ENCODE measurements around the gene SIK1.
"Not testable (repeated sequence)": the region's sequence is repeated elsewhere in the genome, so short reads cannot be mapped to it uniquely, and the experiment has no call there.

The SIK1 gene

GRCh38 chr21:43401125-43401524, 25.8 kb downstream of the SIK1 start:
- POLR2A ChIA-PET; H3K4me1 ChIP-seq (ENCODE audit: control insufficient read depth, insufficient read depth, low read length); H3K4me3 ChIP-seq (ENCODE audit: low read depth, low read length); H3K9me3 ChIP-seq (ENCODE audit: control insufficient read depth, insufficient read depth, low read depth, low read length); H3K27ac ChIP-seq (ENCODE audit: extremely low read depth, low read depth, low read length); CTCF ChIA-PET; H3K36me3 ChIP-seq (ENCODE audit: control insufficient read depth in 2 of 2, insufficient read depth in 1 of 2, low read length in 2 of 2): not testable (repeated sequence)

- H3K4me1 ChIP-seq (ENCODE audit: control insufficient read depth, insufficient read depth, low read length); H3K4me3 ChIP-seq (ENCODE audit: low read depth, low read length); H3K9me3 ChIP-seq (ENCODE audit: control insufficient read depth, insufficient read depth, low read depth, low read length); H3K36me3 ChIP-seq (ENCODE audit: control insufficient read depth in 2 of 2, insufficient read depth in 1 of 2, low read length in 2 of 2); POLR2A ChIA-PET; CTCF ChIA-PET; H3K27ac ChIP-seq (ENCODE audit: extremely low read depth, low read depth, low read length): not testable (repeated sequence)
These were observed 27.3 kb downstream of the SIK1 start for GRCh38 chr21:43399595-43400015.

- POLR2A ChIA-PET; H3K9me3 ChIP-seq (ENCODE audit: control insufficient read depth, insufficient read depth, low read depth, low read length); CTCF ChIA-PET; H3K27ac ChIP-seq (ENCODE audit: extremely low read depth, low read depth, low read length); H3K36me3 ChIP-seq (ENCODE audit: control insufficient read depth in 2 of 2, insufficient read depth in 1 of 2, low read length in 2 of 2); H3K4me1 ChIP-seq (ENCODE audit: control insufficient read depth, insufficient read depth, low read length); H3K4me3 ChIP-seq (ENCODE audit: low read depth, low read length): not testable (repeated sequence)
These were observed 27.8 kb downstream of the SIK1 start for GRCh38 chr21:43399136-43399535.

GRCh38 chr21:43398533-43398932, 28.4 kb downstream of the SIK1 start:
- H3K9me3 ChIP-seq (ENCODE audit: control insufficient read depth, insufficient read depth, low read depth, low read length); H3K4me3 ChIP-seq (ENCODE audit: low read depth, low read length); POLR2A ChIA-PET; H3K27ac ChIP-seq (ENCODE audit: extremely low read depth, low read depth, low read length); H3K4me1 ChIP-seq (ENCODE audit: control insufficient read depth, insufficient read depth, low read length); CTCF ChIA-PET; H3K36me3 ChIP-seq (ENCODE audit: control insufficient read depth in 2 of 2, insufficient read depth in 1 of 2, low read length in 2 of 2): not testable (repeated sequence)

- H3K27ac ChIP-seq (ENCODE audit: extremely low read depth, low read depth, low read length); H3K4me1 ChIP-seq (ENCODE audit: control insufficient read depth, insufficient read depth, low read length); H3K9me3 ChIP-seq (ENCODE audit: control insufficient read depth, insufficient read depth, low read depth, low read length); POLR2A ChIA-PET; H3K36me3 ChIP-seq (ENCODE audit: control insufficient read depth in 2 of 2, insufficient read depth in 1 of 2, low read length in 2 of 2); H3K4me3 ChIP-seq (ENCODE audit: low read depth, low read length); CTCF ChIA-PET: not testable (repeated sequence)
These were observed 28.9 kb downstream of the SIK1 start for GRCh38 chr21:43398000-43398399.

- H3K4me1 ChIP-seq (ENCODE audit: control insufficient read depth, insufficient read depth, low read length); H3K4me3 ChIP-seq (ENCODE audit: low read depth, low read length); CTCF ChIA-PET; H3K27ac ChIP-seq (ENCODE audit: extremely low read depth, low read depth, low read length); POLR2A ChIA-PET; H3K36me3 ChIP-seq (ENCODE audit: control insufficient read depth in 2 of 2, insufficient read depth in 1 of 2, low read length in 2 of 2); H3K9me3 ChIP-seq (ENCODE audit: control insufficient read depth, insufficient read depth, low read depth, low read length): not testable (repeated sequence)
These were observed 29.5 kb downstream of the SIK1 start for GRCh38 chr21:43397439-43397808.

- POLR2A ChIA-PET; H3K4me3 ChIP-seq (ENCODE audit: low read depth, low read length); H3K9me3 ChIP-seq (ENCODE audit: control insufficient read depth, insufficient read depth, low read depth, low read length); H3K36me3 ChIP-seq (ENCODE audit: control insufficient read depth in 2 of 2, insufficient read depth in 1 of 2, low read length in 2 of 2); H3K4me1 ChIP-seq (ENCODE audit: control insufficient read depth, insufficient read depth, low read length); CTCF ChIA-PET; H3K27ac ChIP-seq (ENCODE audit: extremely low read depth, low read depth, low read length): not testable (repeated sequence)
These were observed 30.0 kb downstream of the SIK1 start for GRCh38 chr21:43396788-43397438.

GRCh38 chr21:43383351-43383750, 43.6 kb downstream of the SIK1 start:
- H3K27ac ChIP-seq (ENCODE audit: extremely low read depth, low read depth, low read length); POLR2A ChIA-PET; CTCF ChIA-PET; H3K36me3 ChIP-seq (ENCODE audit: control insufficient read depth in 2 of 2, insufficient read depth in 1 of 2, low read length in 2 of 2); H3K4me1 ChIP-seq (ENCODE audit: control insufficient read depth, insufficient read depth, low read length); H3K9me3 ChIP-seq (ENCODE audit: control insufficient read depth, insufficient read depth, low read depth, low read length); H3K4me3 ChIP-seq (ENCODE audit: low read depth, low read length): not testable (repeated sequence)

- POLR2A ChIA-PET; H3K4me3 ChIP-seq (ENCODE audit: low read depth, low read length); H3K9me3 ChIP-seq (ENCODE audit: control insufficient read depth, insufficient read depth, low read depth, low read length); H3K27ac ChIP-seq (ENCODE audit: extremely low read depth, low read depth, low read length); H3K36me3 ChIP-seq (ENCODE audit: control insufficient read depth in 2 of 2, insufficient read depth in 1 of 2, low read length in 2 of 2); CTCF ChIA-PET; H3K4me1 ChIP-seq (ENCODE audit: control insufficient read depth, insufficient read depth, low read length): not testable (repeated sequence)
These were observed 44.0 kb downstream of the SIK1 start for GRCh38 chr21:43382902-43383301.

- H3K36me3 ChIP-seq (ENCODE audit: control insufficient read depth in 2 of 2, insufficient read depth in 1 of 2, low read length in 2 of 2); CTCF ChIA-PET; POLR2A ChIA-PET; H3K4me3 ChIP-seq (ENCODE audit: low read depth, low read length); H3K4me1 ChIP-seq (ENCODE audit: control insufficient read depth, insufficient read depth, low read length); H3K9me3 ChIP-seq (ENCODE audit: control insufficient read depth, insufficient read depth, low read depth, low read length); H3K27ac ChIP-seq (ENCODE audit: extremely low read depth, low read depth, low read length): not testable (repeated sequence)
These were observed 45.9 kb downstream of the SIK1 start for GRCh38 chr21:43380852-43381533.

GRCh38 chr21:43380337-43380736, 46.6 kb downstream of the SIK1 start:
- H3K36me3 ChIP-seq (ENCODE audit: control insufficient read depth in 2 of 2, insufficient read depth in 1 of 2, low read length in 2 of 2); H3K27ac ChIP-seq (ENCODE audit: extremely low read depth, low read depth, low read length); POLR2A ChIA-PET; H3K4me1 ChIP-seq (ENCODE audit: control insufficient read depth, insufficient read depth, low read length); H3K4me3 ChIP-seq (ENCODE audit: low read depth, low read length); CTCF ChIA-PET; H3K9me3 ChIP-seq (ENCODE audit: control insufficient read depth, insufficient read depth, low read depth, low read length): not testable (repeated sequence)

Data from HEK293 (cell line).